Subcutaneous abdominal adipose tissue (tissue), 5 donors: Measurements from ENCODE around the gene CFAP299.

Experiments used
- H3K27ac ChIP-seq: one replicate; pipeline ENCODE4 v1.7.0; 2013; ENCODE audit warnings: low read depth, mild to moderate bottlenecking, inconsistent platforms, low read length, moderate library complexity
- H3K27me3 ChIP-seq, 5 donors: one replicate each; pipeline ENCODE4 v1.7.0; 2013; ENCODE audit warnings: low read length in 5 of 5, inconsistent platforms in 1 of 5; ENCODE audit not compliant: control insufficient read depth in 5 of 5, insufficient read depth in 4 of 5
- H3K36me3 ChIP-seq, 5 donors: one replicate each; pipeline ENCODE4 v1.7.0; 2013; ENCODE audit warnings: low read length in 5 of 5; ENCODE audit not compliant: control insufficient read depth in 5 of 5, insufficient read depth in 5 of 5
- H3K4me1 ChIP-seq, 5 donors: one replicate each; pipeline ENCODE4 v1.7.0; 2013; ENCODE audit warnings: low read length in 5 of 5, mild to moderate bottlenecking in 3 of 5, moderate library complexity in 1 of 5; ENCODE audit not compliant: control insufficient read depth in 5 of 5, insufficient read depth in 5 of 5
- H3K4me3 ChIP-seq, 5 donors: one replicate each; pipeline ENCODE4 v1.7.0; 2013; ENCODE audit warnings: low read length in 5 of 5, low read depth in 1 of 5
- H3K9ac ChIP-seq, 5 donors: one replicate each; pipeline ENCODE4 v1.7.0; 2013; ENCODE audit warnings: low read length in 5 of 5, mild to moderate bottlenecking in 4 of 5, moderate library complexity in 3 of 5
- H3K9me3 ChIP-seq, 5 donors: one replicate each; pipeline ENCODE4 v1.7.0; 2013; ENCODE audit warnings: low read length in 5 of 5; ENCODE audit not compliant: control insufficient read depth in 5 of 5
- donor health status: healthy.
- donor health status: healthy.
- donor health status: healthy.
- donor health status: healthy.
- donor health status: healthy.

Gene CFAP299

DNA sequence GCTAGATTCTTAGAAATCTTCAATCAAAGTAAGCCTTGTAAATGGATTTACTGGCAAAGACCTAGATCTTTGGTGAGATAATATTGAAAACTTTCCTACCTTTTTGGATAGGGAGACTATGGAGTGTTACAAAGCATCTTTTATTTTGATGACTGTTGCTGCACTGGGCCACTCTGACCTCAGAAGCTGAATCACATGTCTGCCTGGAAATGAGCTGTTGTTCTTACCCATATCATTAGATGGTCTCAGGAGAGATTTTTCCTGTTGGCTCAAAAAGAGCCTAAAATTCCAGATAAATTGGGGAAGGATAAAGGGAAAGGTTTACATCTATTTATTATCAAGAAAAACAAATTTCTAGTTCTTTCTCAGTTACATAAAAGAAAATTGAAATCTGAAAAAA is 567.5 kb downstream of the CFAP299 start:
- Histone ChIP-seq H3K4me3 (no peak overlapping the region), H3K9ac (no peak overlapping the region), H3K27ac (no peak overlapping the region), H3K36me3 (no peaks in the 10 kb centered on the region), H3K27me3 (no peaks in the 10 kb centered on the region), H3K4me1 (no peaks in the 10 kb centered on the region), H3K9me3 (peaks cover 0 to 14% (median 4%) of the 10 kb centered on the region in 5 donors)

DNA sequence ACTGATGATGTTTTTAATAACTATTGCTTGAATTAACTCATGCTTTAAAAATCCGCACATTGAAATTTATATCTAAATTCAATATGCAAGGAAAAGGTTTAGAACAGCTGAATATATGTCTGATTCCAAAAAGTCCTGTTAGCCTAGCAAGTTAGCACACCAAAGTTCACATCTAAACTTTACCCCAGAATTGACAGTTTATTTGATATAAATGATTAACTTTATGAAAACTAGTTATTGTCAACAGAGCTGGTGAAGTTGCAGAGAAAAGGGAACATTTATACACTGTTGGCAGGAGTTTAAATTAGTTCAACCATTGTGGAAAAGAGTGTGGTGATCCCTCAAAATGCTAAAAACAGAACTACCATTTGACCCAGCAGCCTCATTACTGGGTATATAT is 574.4 kb downstream of the CFAP299 start:
- no peak overlapping the region for H3K27ac ChIP-seq
- H3K9me3 ChIP-seq = peaks cover 0 to 14% (median 4%) of the 10 kb centered on the region in 5 donors
- H3K4me3 ChIP-seq = no peak overlapping the region
- no peak overlapping the region for H3K9ac ChIP-seq
- peaks cover 0 to 2% (median 0%) of the 10 kb centered on the region in 5 donors for H3K4me1 ChIP-seq
- H3K36me3 ChIP-seq = no peaks in the 10 kb centered on the region
- no peaks in the 10 kb centered on the region for H3K27me3 ChIP-seq

DNA sequence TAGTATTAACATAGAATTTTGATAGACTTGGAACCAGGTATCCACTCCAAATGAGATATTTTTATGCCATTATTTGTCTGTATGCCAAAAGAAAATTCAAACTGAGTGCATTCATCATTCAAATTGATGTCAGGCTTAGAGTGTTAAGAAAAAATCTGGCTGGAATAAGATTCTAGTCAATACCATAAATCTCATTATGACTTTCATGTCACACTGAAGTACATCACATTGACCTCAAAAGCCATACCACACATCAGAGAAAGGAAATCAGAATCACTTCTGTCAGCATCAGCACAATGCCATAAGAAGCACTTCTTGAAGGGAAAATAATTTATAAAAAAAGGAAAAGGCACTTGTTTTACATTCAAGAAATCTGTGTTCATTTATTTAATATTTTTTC is 575.9 kb downstream of the CFAP299 start:
- Histone ChIP-seq H3K9me3 (peaks cover 0 to 10% (median 4%) of the 10 kb centered on the region in 5 donors), H3K4me1 (peaks cover 0 to 2% (median 0%) of the 10 kb centered on the region in 5 donors), H3K4me3 (no peak overlapping the region)

DNA sequence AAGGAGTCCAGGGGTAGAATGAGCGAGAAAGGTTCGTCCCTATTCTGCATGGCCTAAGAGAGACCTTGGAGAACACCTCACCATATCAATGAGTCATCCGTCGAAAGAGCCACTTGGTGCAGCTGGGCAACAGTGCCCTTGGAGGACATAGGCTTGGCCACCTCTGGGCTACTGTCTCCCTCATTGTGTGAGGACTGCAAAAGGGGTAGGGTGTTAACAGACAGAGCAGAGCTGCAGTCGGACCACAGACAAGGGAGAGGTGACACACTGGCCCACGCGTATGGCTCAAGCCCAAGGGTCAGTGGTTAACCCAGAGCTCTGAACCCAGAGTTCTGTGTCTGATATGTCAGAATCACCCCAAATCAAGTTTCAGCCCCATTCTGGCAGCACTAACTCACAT is 576.8 kb downstream of the CFAP299 start:
- Histone ChIP-seq H3K9ac (no peak overlapping the region), H3K9me3 (peaks cover 0 to 4% (median 2%) of the 10 kb centered on the region in 5 donors), H3K27ac (no peak overlapping the region), H3K36me3 (no peaks in the 10 kb centered on the region), H3K4me3 (no peak overlapping the region), H3K4me1 (peaks cover 0 to 2% (median 0%) of the 10 kb centered on the region in 5 donors), H3K27me3 (no peaks in the 10 kb centered on the region)

More for the DNA sequence above, 575.9 kb downstream of the CFAP299 start:
- no peaks in the 10 kb centered on the region for H3K36me3 ChIP-seq
- no peak overlapping the region for H3K9ac ChIP-seq
- no peaks in the 10 kb centered on the region for H3K27me3 ChIP-seq
- no peak overlapping the region for H3K27ac ChIP-seq

DNA sequence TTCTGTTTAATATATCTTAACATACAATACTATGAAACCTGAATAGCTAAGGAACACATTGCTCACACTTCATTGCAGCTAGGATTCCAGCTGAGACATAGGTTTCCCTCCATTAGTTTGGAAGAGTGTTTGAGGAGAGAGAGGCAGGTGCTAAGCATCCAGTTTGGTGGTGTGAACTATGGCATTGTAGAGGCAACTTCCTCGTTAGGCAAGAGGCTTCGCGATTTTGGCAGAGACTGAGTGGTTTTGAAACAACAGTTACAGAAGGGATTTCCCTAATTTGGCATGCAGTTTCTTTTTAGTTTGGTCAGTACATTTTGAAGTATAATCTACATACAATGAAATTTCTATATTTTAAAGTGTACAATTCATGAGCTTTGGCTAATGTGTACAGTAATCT is 577.9 kb downstream of the CFAP299 start:
- Histone ChIP-seq H3K9me3 (peaks cover 0 to 4% (median 0%) of the 10 kb centered on the region in 5 donors), H3K36me3 (no peaks in the 10 kb centered on the region), H3K9ac (no peak overlapping the region), H3K4me3 (no peak overlapping the region), H3K27ac (no peak overlapping the region), H3K27me3 (no peaks in the 10 kb centered on the region), H3K4me1 (peaks cover 0 to 2% (median 0%) of the 10 kb centered on the region in 5 donors)

DNA sequence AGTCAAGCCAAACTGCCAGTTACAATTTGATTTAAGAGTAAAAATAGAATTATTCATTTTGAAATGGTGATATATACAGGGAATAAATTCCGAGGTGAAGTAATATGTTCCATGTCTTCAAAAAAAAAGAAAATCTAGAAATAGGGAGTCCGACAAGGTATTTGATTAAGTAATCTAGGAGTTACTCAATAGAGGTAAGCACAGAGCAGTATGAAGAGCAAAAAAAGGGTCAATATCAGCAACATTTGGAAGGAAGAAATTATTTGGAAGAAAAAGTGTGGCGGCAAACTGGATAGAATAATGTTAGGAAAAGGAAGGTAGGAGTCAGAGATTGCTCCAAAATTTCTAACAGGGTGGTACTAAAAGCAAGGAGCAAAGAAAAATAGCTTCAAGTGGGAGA is 581.2 kb downstream of the CFAP299 start:
- Histone ChIP-seq H3K9ac (no peak overlapping the region), H3K4me3 (no peak overlapping the region), H3K27ac (no peak overlapping the region), H3K9me3 (no peaks in the 10 kb centered on the region), H3K36me3 (no peaks in the 10 kb centered on the region), H3K27me3 (no peaks in the 10 kb centered on the region), H3K4me1 (peaks cover 0 to 2% (median 0%) of the 10 kb centered on the region in 5 donors)

DNA sequence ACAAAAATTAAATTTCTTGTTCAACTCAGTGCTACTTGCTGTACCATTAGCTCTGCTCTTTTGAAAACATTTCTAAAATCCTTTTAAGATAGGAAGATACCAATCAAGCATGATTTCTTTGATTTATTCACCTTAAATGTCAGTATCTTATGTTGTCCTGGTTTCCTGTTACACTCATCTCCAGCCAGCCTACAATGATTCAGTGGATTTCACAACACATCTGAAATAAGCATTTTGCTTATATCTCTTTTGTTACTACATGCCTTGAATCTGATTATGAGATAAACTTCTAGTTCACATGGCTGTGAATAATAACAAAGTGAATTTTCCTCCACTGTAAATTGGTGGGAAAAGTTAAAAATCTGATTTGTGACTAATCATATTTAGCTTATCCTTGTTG is 582.5 kb downstream of the CFAP299 start:
- H3K9me3 ChIP-seq = no peaks in the 10 kb centered on the region
- H3K9ac ChIP-seq = no peak overlapping the region
- H3K4me3 ChIP-seq = no peak overlapping the region
- no peak overlapping the region for H3K27ac ChIP-seq
- no peaks in the 10 kb centered on the region for H3K27me3 ChIP-seq
- H3K4me1 ChIP-seq = peaks cover 0 to 2% (median 0%) of the 10 kb centered on the region in 5 donors
- H3K36me3 ChIP-seq = no peaks in the 10 kb centered on the region

DNA sequence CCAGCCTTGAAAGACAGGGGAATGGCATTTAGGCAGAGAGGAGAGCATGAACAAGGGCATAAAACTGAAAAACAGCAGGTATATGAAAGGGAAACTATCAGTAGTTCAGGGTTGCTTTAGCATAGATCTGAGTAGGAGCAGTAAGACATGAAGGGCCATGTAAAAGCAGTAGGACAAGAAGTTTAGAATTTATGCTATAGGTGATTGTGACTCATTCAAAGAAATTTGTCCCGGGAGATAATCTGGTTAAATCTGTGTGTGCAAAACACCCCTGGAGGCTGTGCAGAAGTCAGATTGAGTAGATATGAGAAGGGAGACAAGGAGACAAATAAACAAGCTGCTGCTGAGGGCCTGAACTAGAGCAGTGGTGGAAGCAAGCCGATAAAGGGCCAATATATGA is 585.9 kb downstream of the CFAP299 start:
- Histone ChIP-seq H3K9me3 (no peaks in the 10 kb centered on the region), H3K27ac (no peak overlapping the region), H3K4me1 (no peaks in the 10 kb centered on the region), H3K27me3 (no peaks in the 10 kb centered on the region), H3K4me3 (no peak overlapping the region), H3K9ac (no peak overlapping the region), H3K36me3 (no peaks in the 10 kb centered on the region)

DNA sequence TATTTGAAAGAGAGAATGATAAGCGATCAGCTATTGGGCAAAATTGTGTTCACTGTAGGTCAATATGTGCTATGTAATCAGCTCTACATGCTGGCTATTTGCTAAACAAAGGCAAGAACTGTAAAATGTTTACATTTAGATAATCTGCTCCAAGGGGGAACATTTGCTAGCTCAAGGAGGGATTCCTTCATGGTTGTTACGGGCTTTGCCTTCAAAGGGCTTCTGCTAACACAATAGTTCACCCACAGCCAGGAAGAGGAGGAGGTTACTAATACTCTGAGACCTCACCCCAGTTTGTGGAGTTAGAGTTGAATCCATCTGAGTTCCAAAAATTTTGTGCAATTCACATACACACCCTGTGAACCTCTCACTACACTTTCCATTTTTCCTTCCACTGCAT is 587.4 kb downstream of the CFAP299 start:
- Histone ChIP-seq H3K9me3 (no peaks in the 10 kb centered on the region), H3K27ac (no peak overlapping the region), H3K36me3 (no peaks in the 10 kb centered on the region), H3K9ac (no peak overlapping the region), H3K4me3 (no peak overlapping the region), H3K4me1 (no peaks in the 10 kb centered on the region), H3K27me3 (no peaks in the 10 kb centered on the region)

DNA sequence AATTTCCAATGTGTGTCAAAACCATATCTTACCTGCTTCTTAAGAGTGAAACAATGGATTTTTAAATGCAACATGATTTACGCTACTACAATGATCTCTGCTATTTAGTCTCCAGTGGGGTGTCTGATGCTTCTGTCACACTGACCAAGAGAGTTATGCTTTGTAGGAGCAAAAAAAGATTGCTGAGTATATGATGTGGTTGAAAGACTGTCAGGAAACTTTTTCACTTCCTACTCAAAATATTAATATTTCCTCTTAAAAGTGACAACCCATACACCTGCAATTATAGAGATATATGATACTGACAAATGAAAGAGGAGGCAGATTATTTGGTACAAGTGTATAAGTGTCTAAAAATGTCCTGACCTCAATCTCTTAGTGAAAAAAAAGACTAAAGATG is 589.8 kb downstream of the CFAP299 start:
- H3K36me3 ChIP-seq = no peaks in the 10 kb centered on the region
- no peaks in the 10 kb centered on the region for H3K9me3 ChIP-seq
- no peak overlapping the region for H3K27ac ChIP-seq
- H3K27me3 ChIP-seq = no peaks in the 10 kb centered on the region
- H3K4me1 ChIP-seq = no peaks in the 10 kb centered on the region
- H3K4me3 ChIP-seq = no peak overlapping the region
- no peak overlapping the region for H3K9ac ChIP-seq

DNA sequence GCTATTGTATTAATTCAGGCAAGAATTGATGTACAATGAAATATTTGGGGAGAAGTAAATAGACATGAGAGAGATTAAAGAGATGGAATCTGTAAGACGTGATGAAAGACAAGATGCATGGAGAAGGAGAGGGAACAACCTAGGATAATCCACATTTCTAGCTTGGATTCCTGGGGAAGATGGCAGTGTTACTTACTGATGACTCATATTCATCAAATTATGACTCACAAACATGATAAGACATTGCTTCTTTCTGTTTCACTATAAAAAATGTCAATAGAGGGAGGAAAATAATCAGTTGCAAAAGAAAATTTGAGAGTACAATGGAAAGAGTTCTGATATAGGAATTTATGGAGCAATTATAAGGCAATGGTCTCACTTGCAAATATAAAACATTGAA is 590.9 kb downstream of the CFAP299 start:
- no peak overlapping the region for H3K9ac ChIP-seq
- H3K27me3 ChIP-seq = no peaks in the 10 kb centered on the region
- no peak overlapping the region for H3K27ac ChIP-seq
- no peaks in the 10 kb centered on the region for H3K9me3 ChIP-seq
- no peak overlapping the region for H3K4me3 ChIP-seq
- H3K36me3 ChIP-seq = no peaks in the 10 kb centered on the region
- no peaks in the 10 kb centered on the region for H3K4me1 ChIP-seq
